HEK293T (cell line): ENCODE results near the gene ABHD14A.

ENCODE experiments used
- FOXK2 ChIP-seq: fragments of 450-650 bp; IDR thresholded peaks from 2 replicates; pipeline ENCODE4 v1.6.1; 2016; ENCODE audit warnings: mild to moderate bottlenecking
- FOXM1 ChIP-seq: fragments of 450-650 bp; IDR thresholded peaks from 2 replicates; pipeline ENCODE4 v1.6.1; 2017; ENCODE audit warnings: mild to moderate bottlenecking, borderline replicate concordance
- NFRKB ChIP-seq: fragments of 450-650 bp; IDR thresholded peaks from 2 replicates; pipeline ENCODE4 v1.6.1; 2016; ENCODE audit warnings: mild to moderate bottlenecking, moderate library complexity
- SP1 ChIP-seq: fragments of 450-650 bp; IDR thresholded peaks from 2 replicates; pipeline ENCODE4 v1.6.1; 2017

DNA sequence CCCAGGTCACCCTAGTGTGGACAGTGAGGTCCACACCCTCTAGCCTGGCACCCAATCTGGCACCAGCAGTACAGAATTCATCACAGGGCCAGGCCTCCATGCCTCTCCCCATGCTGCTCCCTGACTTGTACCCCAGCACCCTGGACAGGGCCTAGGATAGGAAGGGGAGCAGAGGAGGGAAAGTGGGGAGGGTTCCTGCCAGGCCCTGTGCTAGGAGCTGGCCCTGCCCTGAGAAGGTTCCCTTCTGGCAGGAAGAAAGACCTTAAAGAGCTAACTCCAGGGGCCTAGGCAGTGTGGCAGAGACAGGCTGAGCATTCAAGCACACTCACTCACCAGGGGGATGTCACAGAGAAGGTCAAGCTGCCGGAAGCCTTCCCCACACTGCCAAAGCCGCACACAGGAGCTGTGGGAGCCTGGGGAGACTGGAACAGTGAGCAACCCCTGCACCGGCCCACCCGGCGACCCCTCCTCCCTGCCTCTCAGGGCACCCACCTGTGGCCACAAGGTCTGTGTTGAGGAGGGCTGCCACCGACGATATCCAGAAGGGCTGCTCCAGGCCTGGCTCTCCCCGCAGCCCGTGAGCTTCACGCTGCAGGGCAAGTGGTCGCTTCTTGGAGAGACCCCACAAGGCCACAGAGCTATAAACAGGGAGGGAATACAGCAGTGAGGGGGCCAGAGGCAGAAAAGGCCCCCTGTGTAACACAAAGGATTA, 40.6 kb upstream of the ABHD14A start:
- TF ChIP-seq NFRKB (no peak), FOXM1 (no peak), SP1 (no peak), FOXK2 (no peak)
